ENCODE results near the gene IFT81.

The IFT81 gene

DNA sequence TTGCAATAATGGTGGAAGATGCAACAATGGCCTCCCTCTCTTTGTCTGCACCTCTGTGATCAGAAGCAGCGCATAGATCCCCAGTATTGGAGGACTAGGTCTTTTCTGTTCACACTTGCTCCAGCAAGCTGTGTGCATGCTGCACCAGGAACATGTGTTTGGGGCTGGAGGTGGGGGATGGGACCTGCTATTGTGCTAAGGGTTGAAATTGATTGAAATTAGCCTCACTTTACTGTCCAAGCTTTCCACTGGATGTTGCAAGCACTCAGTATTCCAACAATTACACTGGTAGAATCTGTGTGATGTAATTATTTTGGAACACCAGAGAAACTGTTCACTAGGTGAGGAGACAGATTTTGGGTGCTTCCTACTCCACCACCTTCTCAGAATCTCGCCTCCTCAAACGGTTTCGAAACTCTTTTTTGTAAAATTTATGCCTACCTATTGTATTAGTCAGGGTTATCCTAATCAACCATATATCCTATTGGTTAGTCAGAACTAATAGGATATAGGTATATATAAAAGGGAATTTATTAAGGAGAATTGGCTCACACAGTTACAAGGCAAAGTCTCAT, 35.6 kb downstream of the IFT81 start:
- Histone ChIP-seq H3K4me3 (ENCODE audit: low read length) (no peak overlapping the region), H3K27me3 (ENCODE audit: control insufficient read depth, insufficient read depth, low read length) (no peaks in the 10 kb centered on the region), H3K27ac (ENCODE audit: low read length) (no peak overlapping the region), H3K4me1 (ENCODE audit: control insufficient read depth, insufficient read depth, low read length) (no peaks in the 10 kb centered on the region; the same call in 1 of the 2 replicates), H3K36me3 (ENCODE audit: control insufficient read depth, insufficient read depth, low read length) (no peaks in the 10 kb centered on the region), H3K9me3 (ENCODE audit: control insufficient read depth, insufficient read depth, low read length) (no peaks in the 10 kb centered on the region)
- no CpG with 5 or more reads among the region's 4 CpGs for WGBS (ENCODE audit: insufficient coverage, insufficient read length)
- no peak for DNase-seq (ENCODE audit: low read depth, low spot score)

DNA sequence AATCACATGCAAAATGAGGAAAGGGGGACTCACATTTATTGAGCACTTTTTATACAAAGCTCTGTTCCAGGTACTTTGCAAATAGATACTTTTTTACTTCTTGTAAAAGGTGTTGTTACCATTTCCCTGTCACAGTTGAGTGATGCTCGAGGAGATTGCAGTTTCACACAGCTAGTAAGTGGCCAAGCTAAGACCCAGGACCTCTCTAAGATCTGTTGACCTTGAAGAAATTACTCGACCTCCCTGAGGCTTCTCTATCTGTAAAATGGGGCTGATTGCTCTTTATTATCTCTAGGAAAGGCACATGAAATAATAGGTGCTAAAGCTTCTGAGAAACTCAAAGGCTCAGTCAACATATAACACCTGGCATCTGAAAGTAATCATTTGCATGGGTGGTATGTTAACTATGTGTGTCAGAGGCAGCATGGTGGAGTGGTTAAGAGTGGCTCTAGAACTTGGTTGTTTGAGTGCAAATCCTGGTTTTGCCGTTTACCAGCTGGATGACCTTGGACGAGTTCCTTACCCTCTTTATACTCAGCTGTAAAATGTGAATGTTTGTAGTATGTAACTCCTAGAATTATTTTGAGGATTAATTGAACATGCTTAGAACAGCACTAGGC, 41.5 kb downstream of the IFT81 start:
- Histone ChIP-seq H3K9me3 (ENCODE audit: control insufficient read depth, insufficient read depth, low read length) (no peaks in the 10 kb centered on the region), H3K4me3 (ENCODE audit: low read length) (no peak overlapping the region), H3K27ac (ENCODE audit: low read length) (no peak overlapping the region), H3K4me1 (ENCODE audit: control insufficient read depth, insufficient read depth, low read length) (no peaks in the 10 kb centered on the region), H3K27me3 (ENCODE audit: control insufficient read depth, insufficient read depth, low read length) (no peaks in the 10 kb centered on the region), H3K36me3 (ENCODE audit: control insufficient read depth, insufficient read depth, low read length) (no peaks in the 10 kb centered on the region)
- WGBS (ENCODE audit: insufficient coverage, insufficient read length), result no CpG with 5 or more reads among the region's 4 CpGs
- DNase-seq (ENCODE audit: low read depth, low spot score), result no peak

DNA sequence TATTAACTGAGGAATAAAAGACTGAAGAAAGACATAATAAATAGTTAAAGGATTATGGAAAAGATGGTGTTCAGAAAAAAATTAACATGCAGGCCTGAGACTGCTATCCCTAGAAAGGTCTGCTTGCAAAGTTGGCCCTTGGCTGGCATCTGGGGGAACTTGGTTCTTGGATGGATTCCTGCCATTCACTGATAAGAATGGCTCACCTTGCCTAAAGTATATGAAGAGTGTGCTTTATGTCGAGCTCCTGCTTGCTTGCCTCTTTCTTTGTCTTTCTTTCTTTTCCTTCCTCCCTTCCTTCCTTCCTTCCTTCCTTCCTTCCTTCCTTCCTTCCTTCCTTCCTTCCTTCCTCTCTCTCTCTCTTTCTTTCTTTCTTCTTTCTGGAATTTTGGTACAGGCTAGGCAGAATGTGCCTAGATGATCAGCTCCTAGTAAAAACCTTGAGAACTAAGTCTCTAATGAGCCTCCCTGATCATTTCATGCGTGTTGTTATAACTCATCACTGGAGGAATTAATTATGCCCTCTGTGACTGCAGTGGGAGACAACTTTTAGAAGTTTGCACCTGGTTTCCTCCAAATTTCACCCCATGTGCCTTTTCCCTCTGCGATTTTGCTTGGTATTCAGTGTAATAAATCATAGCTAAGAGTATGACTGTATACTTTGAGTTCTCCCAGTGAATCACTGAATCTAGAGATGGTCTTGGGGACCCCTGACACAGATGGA, 44.7 kb downstream of the IFT81 start:
- no peaks in the 10 kb centered on the region for H3K9me3 ChIP-seq (ENCODE audit: control insufficient read depth, insufficient read depth, low read length)
- no peaks in the 10 kb centered on the region for H3K36me3 ChIP-seq (ENCODE audit: control insufficient read depth, insufficient read depth, low read length)
- H3K27ac ChIP-seq (ENCODE audit: low read length), result no peak overlapping the region
- no CpG with 5 or more reads among the region's 3 CpGs for WGBS (ENCODE audit: insufficient coverage, insufficient read length)
- H3K27me3 ChIP-seq (ENCODE audit: control insufficient read depth, insufficient read depth, low read length), result no peaks in the 10 kb centered on the region
- H3K4me1 ChIP-seq (ENCODE audit: control insufficient read depth, insufficient read depth, low read length), result no peaks in the 10 kb centered on the region
- no peak for DNase-seq (ENCODE audit: low read depth, low spot score)
- no peak overlapping the region for H3K4me3 ChIP-seq (ENCODE audit: low read length)

DNA sequence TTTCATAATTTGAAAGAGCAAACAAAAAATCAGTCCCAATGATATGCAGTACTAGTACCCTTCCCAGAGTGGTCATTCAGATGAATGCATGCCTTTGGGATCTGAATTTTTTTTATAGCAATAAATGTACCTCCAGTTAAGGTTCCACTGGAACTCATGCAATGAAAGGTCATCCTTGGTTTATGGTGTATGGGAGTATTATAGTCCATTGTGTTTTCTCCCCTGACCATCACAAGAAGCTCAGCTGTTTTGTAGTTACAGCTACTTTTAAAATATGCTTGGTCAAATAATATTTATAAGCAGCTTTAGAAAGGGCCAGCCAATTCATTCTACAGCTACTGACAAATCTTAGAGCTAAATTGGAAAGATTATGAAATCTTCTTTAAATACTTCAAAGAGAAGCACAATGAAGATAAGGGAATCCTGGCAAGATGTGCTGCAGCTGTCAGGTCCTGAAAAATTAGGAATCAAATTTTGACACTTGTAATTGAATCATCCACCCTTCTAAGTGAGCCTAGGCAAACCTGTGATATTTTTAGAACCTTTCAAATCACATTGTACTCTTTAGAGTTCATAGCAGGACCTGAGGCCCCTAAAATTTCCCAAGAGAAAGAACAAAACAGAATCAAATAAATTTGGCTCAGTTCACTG, 46.5 kb downstream of the IFT81 start:
- no peaks in the 10 kb centered on the region for H3K36me3 ChIP-seq (ENCODE audit: control insufficient read depth, insufficient read depth, low read length)
- no peaks in the 10 kb centered on the region for H3K9me3 ChIP-seq (ENCODE audit: control insufficient read depth, insufficient read depth, low read length)
- DNase-seq (ENCODE audit: low read depth, low spot score), result no peak
- H3K4me1 ChIP-seq (ENCODE audit: control insufficient read depth, insufficient read depth, low read length), result no peaks in the 10 kb centered on the region
- H3K4me3 ChIP-seq (ENCODE audit: low read length), result no peak overlapping the region
- no peaks in the 10 kb centered on the region for H3K27me3 ChIP-seq (ENCODE audit: control insufficient read depth, insufficient read depth, low read length)
- H3K27ac ChIP-seq (ENCODE audit: low read length), result no peak overlapping the region

DNA sequence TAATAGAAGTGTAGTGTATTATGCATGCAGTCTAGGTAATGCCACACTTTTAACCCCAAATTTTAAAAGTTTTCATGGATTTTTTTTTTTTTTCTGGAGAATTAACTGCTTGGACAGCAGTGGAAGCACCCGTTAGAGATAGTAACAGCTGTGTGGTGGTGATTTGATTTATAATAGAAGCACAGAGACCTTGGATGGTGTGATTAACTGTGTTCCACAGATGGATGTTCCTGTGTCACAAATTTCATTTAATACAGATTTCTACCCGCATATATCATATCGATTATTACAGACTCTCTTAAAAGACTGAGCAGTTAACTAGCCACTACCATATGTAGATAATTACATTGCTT, 47.0 kb downstream of the IFT81 start:
- no peaks in the 10 kb centered on the region for H3K4me1 ChIP-seq (ENCODE audit: control insufficient read depth, insufficient read depth, low read length)
- no peaks in the 10 kb centered on the region for H3K9me3 ChIP-seq (ENCODE audit: control insufficient read depth, insufficient read depth, low read length)
- H3K36me3 ChIP-seq (ENCODE audit: control insufficient read depth, insufficient read depth, low read length), result no peaks in the 10 kb centered on the region
- H3K4me3 ChIP-seq (ENCODE audit: low read length), result no peak overlapping the region
- WGBS (ENCODE audit: insufficient coverage, insufficient read length), result no CpG with 5 or more reads among the region's 3 CpGs
- no peak for DNase-seq (ENCODE audit: low read depth, low spot score)
- no peaks in the 10 kb centered on the region for H3K27me3 ChIP-seq (ENCODE audit: control insufficient read depth, insufficient read depth, low read length)
- no peak overlapping the region for H3K27ac ChIP-seq (ENCODE audit: low read length)

DNA sequence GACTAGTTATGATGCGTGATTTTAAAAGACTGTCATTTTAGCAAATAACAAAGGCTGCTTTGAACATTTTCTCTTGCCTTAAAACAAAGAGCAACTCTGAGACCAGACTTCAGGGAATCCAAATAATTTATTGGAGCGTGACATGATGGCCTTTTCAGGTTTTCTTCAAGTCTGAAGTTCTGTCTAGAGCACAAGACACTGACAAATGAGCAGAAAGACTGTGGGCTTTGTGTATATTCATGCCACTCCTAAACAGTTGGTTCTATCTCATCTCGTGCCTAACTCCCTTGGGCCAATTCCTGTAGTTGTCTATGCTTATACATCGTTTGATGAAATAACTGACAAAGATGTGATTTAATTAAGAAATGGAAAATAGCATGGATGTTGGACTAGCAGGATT, 47.5 kb downstream of the IFT81 start:
- H3K27me3 ChIP-seq (ENCODE audit: control insufficient read depth, insufficient read depth, low read length), result no peaks in the 10 kb centered on the region
- H3K36me3 ChIP-seq (ENCODE audit: control insufficient read depth, insufficient read depth, low read length), result no peaks in the 10 kb centered on the region
- no peak overlapping the region for H3K27ac ChIP-seq (ENCODE audit: low read length)
- H3K4me1 ChIP-seq (ENCODE audit: control insufficient read depth, insufficient read depth, low read length), result no peaks in the 10 kb centered on the region
- no peak overlapping the region for H3K4me3 ChIP-seq (ENCODE audit: low read length)
- no peaks in the 10 kb centered on the region for H3K9me3 ChIP-seq (ENCODE audit: control insufficient read depth, insufficient read depth, low read length)
- no peak for DNase-seq (ENCODE audit: low read depth, low spot score)
- WGBS (ENCODE audit: insufficient coverage, insufficient read length), result 100% methylated on average over 1 of the region's 4 CpGs

DNA sequence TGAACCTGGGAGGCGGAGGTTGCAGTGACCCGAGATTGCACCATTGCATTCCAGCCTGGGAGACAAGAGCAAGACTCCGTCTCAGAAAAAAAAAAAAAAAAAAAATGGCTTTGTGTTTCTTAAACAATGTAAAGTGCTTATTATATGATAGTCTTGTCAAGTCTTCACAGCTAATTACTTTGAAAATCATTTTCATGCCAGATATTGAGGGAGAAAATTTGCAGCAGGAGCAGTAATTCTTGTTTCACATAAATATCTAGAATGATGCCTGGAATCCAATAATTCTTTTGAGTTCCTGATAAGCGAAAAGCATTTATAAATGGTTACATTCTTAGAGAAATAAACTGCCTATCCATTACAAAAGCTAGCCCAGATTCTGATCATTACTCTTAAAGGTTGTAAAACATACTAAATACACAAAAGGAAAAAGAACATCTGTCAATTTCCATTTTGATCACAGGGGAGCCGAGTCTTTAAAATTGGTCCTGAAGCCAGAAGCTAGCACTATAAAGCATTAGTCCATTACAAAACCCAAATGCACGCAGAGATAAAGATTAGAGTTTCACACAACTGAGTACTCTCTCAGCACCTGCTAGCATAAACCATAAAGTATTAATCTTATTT, 50.3 kb downstream of the IFT81 start:
- Histone ChIP-seq H3K4me1 (ENCODE audit: control insufficient read depth, insufficient read depth, low read length) (no peaks in the 10 kb centered on the region), H3K27me3 (ENCODE audit: control insufficient read depth, insufficient read depth, low read length) (no peaks in the 10 kb centered on the region), H3K9me3 (ENCODE audit: control insufficient read depth, insufficient read depth, low read length) (no peaks in the 10 kb centered on the region), H3K4me3 (ENCODE audit: low read length) (no peak overlapping the region), H3K27ac (ENCODE audit: low read length) (no peak overlapping the region), H3K36me3 (ENCODE audit: control insufficient read depth, insufficient read depth, low read length) (no peaks in the 10 kb centered on the region)
- DNase-seq (ENCODE audit: low read depth, low spot score), result no peak
- WGBS (ENCODE audit: insufficient coverage, insufficient read length), result no CpG with 5 or more reads among the region's 6 CpGs

DNA sequence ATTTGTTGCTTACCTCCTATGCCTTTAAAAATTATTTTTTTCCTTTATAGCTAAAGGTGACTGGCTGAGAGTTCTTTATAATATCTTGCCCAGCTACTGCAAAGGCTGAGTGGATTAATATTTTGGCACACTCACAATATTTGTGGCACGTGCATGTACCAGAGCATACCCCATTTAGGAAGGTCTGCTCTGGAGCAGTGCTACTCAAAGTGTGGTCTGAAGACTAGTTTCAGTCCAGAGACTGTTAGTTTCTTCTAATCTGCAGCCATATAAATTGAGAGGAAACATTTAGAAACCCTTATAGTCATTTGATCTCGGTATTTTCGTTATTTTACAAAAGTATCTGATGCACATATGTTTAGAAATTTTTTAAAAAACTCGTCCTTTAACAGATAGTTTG, 51.0 kb downstream of the IFT81 start:
- no peak overlapping the region for H3K4me3 ChIP-seq (ENCODE audit: low read length)
- DNase-seq (ENCODE audit: low read depth, low spot score), result no peak
- no peaks in the 10 kb centered on the region for H3K27me3 ChIP-seq (ENCODE audit: control insufficient read depth, insufficient read depth, low read length)
- no CpG with 5 or more reads among the region's 4 CpGs for WGBS (ENCODE audit: insufficient coverage, insufficient read length)
- no peaks in the 10 kb centered on the region for H3K4me1 ChIP-seq (ENCODE audit: control insufficient read depth, insufficient read depth, low read length)
- no peak overlapping the region for H3K27ac ChIP-seq (ENCODE audit: low read length)
- H3K9me3 ChIP-seq (ENCODE audit: control insufficient read depth, insufficient read depth, low read length), result no peaks in the 10 kb centered on the region
- H3K36me3 ChIP-seq (ENCODE audit: control insufficient read depth, insufficient read depth, low read length), result no peaks in the 10 kb centered on the region

DNA sequence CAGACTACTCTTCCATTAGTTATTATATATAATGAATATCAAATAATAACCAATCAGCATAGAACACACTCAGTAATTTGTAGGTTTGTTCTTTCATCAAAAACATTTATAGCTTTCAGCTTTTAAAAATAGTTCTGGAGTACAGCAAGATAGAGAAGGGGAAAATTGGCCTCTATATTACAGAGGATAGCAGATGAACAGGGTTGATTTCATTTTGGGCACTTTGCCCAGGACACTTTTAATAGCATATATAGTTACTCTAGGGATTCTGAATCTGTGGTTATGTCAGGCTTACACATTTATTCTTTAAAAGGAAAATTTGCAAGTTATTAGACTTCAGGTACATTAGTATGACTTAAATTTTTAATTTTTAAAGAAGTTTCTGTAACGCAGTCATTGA, 52.6 kb downstream of the IFT81 start:
- no CpG with 5 or more reads among the region's 1 CpG for WGBS (ENCODE audit: insufficient coverage, insufficient read length)
- Histone ChIP-seq H3K9me3 (ENCODE audit: control insufficient read depth, insufficient read depth, low read length) (no peaks in the 10 kb centered on the region), H3K27me3 (ENCODE audit: control insufficient read depth, insufficient read depth, low read length) (no peaks in the 10 kb centered on the region), H3K36me3 (ENCODE audit: control insufficient read depth, insufficient read depth, low read length) (no peaks in the 10 kb centered on the region), H3K4me1 (ENCODE audit: control insufficient read depth, insufficient read depth, low read length) (no peaks in the 10 kb centered on the region), H3K27ac (ENCODE audit: low read length) (no peak overlapping the region), H3K4me3 (ENCODE audit: low read length) (no peak overlapping the region)
- DNase-seq (ENCODE audit: low read depth, low spot score), result no peak

DNA sequence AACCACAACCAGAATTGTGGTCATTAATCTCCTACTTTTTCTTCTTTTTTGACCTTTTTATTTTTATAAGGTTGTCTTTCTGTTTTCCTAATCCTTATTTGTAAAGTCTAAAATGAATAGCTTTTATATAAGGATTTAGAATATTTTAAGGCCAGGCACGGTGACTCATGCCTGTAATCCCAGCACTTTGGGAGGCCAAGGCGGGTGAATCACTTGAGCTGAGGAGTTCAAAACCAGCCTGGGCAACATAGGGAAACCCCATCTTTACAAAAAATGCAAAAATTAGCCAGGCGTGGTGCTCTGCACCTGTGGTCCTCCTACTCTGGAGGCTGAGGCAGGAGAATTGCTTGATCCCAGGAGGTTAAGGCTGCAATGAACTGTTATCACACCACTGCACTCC, 55.1 kb downstream of the IFT81 start:
- H3K4me1 ChIP-seq (ENCODE audit: control insufficient read depth, insufficient read depth, low read length), result no peaks in the 10 kb centered on the region
- H3K27ac ChIP-seq (ENCODE audit: low read length), result no peak overlapping the region
- no peaks in the 10 kb centered on the region for H3K36me3 ChIP-seq (ENCODE audit: control insufficient read depth, insufficient read depth, low read length)
- H3K27me3 ChIP-seq (ENCODE audit: control insufficient read depth, insufficient read depth, low read length), result no peaks in the 10 kb centered on the region
- no peak for DNase-seq (ENCODE audit: low read depth, low spot score)
- no peaks in the 10 kb centered on the region for H3K9me3 ChIP-seq (ENCODE audit: control insufficient read depth, insufficient read depth, low read length)
- no CpG with 5 or more reads among the region's 3 CpGs for WGBS (ENCODE audit: insufficient coverage, insufficient read length)
- H3K4me3 ChIP-seq (ENCODE audit: low read length), result no peak overlapping the region

All from iPS DF 6.9 (cell line).